Fibroblast of lung (primary cell): ENCODE results near the gene SCN8A.

Experiments
- EZH2 ChIP-seq: IDR thresholded peaks from 2 replicates; pipeline ENCODE4 v1.5.1; 2012; ENCODE audit warnings: low read length, control low read depth, mild to moderate bottlenecking; ENCODE audit errors: missing control alignments
- TF ChIP-seq, protein P1 (sequence below), 2 donors: IDR thresholded peaks in 1 of 2; conservative IDR thresholded peaks in 1 of 2; 1 replicate in 1 of 2; 2 replicates in 1 of 2; pipeline ENCODE4 v1.5.1; 2011 to 2012; ENCODE audit warnings: low read length in 2 of 2, control low read depth in 1 of 2, inconsistent platforms in 1 of 2, low read depth in 1 of 2, mild to moderate bottlenecking in 1 of 2

DNA sequence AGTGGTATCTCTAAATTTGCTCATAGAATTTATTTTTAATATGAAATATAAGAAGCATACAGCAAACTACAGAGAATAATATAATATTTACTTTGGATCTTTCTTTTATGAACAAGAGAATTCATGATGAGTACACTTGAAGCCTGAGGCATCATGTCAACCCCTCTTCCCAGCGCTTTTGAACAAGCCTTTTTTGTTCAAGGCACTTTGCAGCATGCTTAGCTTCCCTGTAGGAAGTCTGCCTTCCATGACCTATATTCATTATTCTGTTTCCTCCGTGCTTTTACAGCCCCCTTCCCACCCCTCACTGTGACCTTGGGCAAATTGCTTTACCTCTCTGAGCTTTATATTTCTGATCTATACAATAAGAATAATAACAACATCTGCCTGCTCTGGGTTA, 41.6 kb downstream of the SCN8A start:
- TF ChIP-seq, protein P1, sequence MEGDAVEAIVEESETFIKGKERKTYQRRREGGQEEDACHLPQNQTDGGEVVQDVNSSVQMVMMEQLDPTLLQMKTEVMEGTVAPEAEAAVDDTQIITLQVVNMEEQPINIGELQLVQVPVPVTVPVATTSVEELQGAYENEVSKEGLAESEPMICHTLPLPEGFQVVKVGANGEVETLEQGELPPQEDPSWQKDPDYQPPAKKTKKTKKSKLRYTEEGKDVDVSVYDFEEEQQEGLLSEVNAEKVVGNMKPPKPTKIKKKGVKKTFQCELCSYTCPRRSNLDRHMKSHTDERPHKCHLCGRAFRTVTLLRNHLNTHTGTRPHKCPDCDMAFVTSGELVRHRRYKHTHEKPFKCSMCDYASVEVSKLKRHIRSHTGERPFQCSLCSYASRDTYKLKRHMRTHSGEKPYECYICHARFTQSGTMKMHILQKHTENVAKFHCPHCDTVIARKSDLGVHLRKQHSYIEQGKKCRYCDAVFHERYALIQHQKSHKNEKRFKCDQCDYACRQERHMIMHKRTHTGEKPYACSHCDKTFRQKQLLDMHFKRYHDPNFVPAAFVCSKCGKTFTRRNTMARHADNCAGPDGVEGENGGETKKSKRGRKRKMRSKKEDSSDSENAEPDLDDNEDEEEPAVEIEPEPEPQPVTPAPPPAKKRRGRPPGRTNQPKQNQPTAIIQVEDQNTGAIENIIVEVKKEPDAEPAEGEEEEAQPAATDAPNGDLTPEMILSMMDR (conservative IDR thresholded peaks at IDR 0.05 in 1 of 2, IDR thresholded peaks at IDR 0.05 in 1 of 2; ENCODE audit: low read depth in 1 of 2, low read length in 2 of 2) = no peak
- TF ChIP-seq EZH2 = no peak
